HL-60 (cell line): ENCODE results near the gene CCNK.

ENCODE experiments used
- DNase-seq, 2 experiments: peaks; one replicate each; pipeline ENCODE4 v3.0.0-alpha.2; 2010 to 2020; ENCODE audit warnings: low read depth in 1 of 2, low spot score in 1 of 2
- H3K27ac ChIP-seq: fragments of 250-450 bp; sonication (Bioruptor Pico); replicated peaks from 2 replicates; pipeline ENCODE4 v1.5.1; 2020; ENCODE audit warnings: mild to moderate bottlenecking, moderate library complexity
- H3K27me3 ChIP-seq: fragments of 250-450 bp; sonication (Bioruptor Pico); 2 replicates; pipeline ENCODE4 v1.5.1; 2021; ENCODE audit warnings: mild to moderate bottlenecking, moderate library complexity; ENCODE audit not compliant: insufficient read depth, poor library complexity, severe bottlenecking
- H3K4me3 ChIP-seq: replicated peaks from 2 replicates; pipeline ENCODE4 v1.5.1; 2011; ENCODE audit warnings: mild to moderate bottlenecking, control low read depth, low read length; ENCODE audit not compliant: insufficient read depth
- GABPA ChIP-seq: IDR thresholded peaks from 2 replicates; pipeline ENCODE4 v1.6.1; 2012; ENCODE audit warnings: low read depth
- POLR2AphosphoS5 ChIP-seq: IDR thresholded peaks from 2 replicates; pipeline ENCODE4 v1.6.1; 2012; ENCODE audit warnings: low read depth
- SPI1 ChIP-seq: IDR thresholded peaks from 2 replicates; pipeline ENCODE4 v1.6.1; 2012; ENCODE audit warnings: low read depth, mild to moderate bottlenecking, borderline replicate concordance
- TF ChIP-seq, protein P1 (sequence below): IDR thresholded peaks from 2 replicates; pipeline ENCODE4 v1.6.1; 2012; ENCODE audit warnings: low read depth; ENCODE audit not compliant: insufficient replicate concordance
- TF ChIP-seq, protein P2 (sequence below): IDR thresholded peaks from one replicate; pipeline ENCODE4 v1.5.1; 2011; ENCODE audit warnings: low read length, control low read depth, inconsistent platforms; ENCODE audit not compliant: insufficient read depth

CCNK gene

DNA sequence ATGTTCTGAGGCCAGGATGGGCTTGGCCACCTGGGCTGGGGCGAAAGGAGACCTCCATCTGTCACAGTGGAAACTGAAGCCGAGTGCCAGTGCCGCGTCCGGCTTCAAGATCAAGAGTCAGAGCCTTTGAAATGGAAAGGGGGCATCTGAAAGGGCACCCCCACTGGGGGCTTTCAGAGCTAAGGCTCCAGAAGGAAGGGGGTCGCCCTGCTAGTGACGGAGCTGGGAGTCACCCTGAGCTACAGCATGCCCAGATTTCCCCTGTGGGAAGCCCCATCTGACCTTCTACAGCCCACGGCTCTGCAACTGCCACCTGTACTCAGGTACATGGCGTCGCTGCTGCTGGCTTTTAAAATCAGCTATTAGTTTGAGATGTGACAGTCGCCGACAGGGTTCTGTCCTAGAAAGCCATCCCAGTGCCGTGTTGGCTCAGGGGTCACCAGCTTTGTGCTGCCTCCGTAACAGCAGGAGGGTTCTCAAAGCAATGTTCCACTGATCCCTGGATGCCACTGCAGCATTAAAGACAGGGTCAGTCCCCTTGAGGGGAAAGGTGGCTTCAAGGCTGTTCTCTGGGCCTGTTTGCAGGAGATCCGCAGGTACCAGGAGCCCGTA lies 31.5 kb downstream of the CCNK start:
- Histone ChIP-seq H3K4me3 (no peak overlapping the region), H3K27ac (no peak overlapping the region), H3K27me3 (no peaks in the 10 kb centered on the region)
- no peak for DNase-seq
- TF ChIP-seq GABPA (no peak), POLR2AphosphoS5 (no peak), SPI1 (no peak)
- TF ChIP-seq, protein P1, sequence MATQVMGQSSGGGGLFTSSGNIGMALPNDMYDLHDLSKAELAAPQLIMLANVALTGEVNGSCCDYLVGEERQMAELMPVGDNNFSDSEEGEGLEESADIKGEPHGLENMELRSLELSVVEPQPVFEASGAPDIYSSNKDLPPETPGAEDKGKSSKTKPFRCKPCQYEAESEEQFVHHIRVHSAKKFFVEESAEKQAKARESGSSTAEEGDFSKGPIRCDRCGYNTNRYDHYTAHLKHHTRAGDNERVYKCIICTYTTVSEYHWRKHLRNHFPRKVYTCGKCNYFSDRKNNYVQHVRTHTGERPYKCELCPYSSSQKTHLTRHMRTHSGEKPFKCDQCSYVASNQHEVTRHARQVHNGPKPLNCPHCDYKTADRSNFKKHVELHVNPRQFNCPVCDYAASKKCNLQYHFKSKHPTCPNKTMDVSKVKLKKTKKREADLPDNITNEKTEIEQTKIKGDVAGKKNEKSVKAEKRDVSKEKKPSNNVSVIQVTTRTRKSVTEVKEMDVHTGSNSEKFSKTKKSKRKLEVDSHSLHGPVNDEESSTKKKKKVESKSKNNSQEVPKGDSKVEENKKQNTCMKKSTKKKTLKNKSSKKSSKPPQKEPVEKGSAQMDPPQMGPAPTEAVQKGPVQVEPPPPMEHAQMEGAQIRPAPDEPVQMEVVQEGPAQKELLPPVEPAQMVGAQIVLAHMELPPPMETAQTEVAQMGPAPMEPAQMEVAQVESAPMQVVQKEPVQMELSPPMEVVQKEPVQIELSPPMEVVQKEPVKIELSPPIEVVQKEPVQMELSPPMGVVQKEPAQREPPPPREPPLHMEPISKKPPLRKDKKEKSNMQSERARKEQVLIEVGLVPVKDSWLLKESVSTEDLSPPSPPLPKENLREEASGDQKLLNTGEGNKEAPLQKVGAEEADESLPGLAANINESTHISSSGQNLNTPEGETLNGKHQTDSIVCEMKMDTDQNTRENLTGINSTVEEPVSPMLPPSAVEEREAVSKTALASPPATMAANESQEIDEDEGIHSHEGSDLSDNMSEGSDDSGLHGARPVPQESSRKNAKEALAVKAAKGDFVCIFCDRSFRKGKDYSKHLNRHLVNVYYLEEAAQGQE, result no peak
- TF ChIP-seq, protein P2, sequence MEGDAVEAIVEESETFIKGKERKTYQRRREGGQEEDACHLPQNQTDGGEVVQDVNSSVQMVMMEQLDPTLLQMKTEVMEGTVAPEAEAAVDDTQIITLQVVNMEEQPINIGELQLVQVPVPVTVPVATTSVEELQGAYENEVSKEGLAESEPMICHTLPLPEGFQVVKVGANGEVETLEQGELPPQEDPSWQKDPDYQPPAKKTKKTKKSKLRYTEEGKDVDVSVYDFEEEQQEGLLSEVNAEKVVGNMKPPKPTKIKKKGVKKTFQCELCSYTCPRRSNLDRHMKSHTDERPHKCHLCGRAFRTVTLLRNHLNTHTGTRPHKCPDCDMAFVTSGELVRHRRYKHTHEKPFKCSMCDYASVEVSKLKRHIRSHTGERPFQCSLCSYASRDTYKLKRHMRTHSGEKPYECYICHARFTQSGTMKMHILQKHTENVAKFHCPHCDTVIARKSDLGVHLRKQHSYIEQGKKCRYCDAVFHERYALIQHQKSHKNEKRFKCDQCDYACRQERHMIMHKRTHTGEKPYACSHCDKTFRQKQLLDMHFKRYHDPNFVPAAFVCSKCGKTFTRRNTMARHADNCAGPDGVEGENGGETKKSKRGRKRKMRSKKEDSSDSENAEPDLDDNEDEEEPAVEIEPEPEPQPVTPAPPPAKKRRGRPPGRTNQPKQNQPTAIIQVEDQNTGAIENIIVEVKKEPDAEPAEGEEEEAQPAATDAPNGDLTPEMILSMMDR, result no peak

DNA sequence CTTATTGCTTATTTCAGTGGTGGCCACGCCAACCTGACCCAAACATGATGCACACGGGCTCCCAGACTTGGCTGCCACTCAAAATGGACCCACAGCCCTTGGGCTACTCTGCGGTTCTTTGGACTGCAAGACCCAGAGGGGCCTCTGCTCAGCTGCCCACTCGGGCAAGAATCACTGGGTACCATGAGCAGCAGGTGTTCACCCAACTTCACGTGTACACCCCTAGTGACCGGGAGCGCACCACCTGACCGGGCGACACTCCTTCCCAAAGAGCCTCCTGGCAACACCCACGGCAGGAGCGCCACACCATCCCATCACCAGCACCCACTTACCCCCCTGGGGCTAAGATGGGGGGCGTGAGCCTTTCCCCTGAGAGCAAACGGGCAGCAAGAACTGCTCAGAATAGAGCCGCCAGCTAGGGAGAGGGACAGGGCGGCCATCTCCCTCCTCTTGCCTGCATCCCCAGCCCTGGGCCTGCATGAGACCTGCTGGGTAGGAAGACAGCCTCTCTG lies 32.0 kb downstream of the CCNK start:
- no peaks in the 10 kb centered on the region for H3K27me3 ChIP-seq
- H3K4me3 ChIP-seq, result no peak overlapping the region
- no peak for DNase-seq
- H3K27ac ChIP-seq, result no peak overlapping the region
- TF ChIP-seq SPI1, result no peak
- no peak for TF ChIP-seq POLR2AphosphoS5
- TF ChIP-seq GABPA, result no peak
- TF ChIP-seq, protein P2, result no peak
- TF ChIP-seq, protein P1, result no peak

DNA sequence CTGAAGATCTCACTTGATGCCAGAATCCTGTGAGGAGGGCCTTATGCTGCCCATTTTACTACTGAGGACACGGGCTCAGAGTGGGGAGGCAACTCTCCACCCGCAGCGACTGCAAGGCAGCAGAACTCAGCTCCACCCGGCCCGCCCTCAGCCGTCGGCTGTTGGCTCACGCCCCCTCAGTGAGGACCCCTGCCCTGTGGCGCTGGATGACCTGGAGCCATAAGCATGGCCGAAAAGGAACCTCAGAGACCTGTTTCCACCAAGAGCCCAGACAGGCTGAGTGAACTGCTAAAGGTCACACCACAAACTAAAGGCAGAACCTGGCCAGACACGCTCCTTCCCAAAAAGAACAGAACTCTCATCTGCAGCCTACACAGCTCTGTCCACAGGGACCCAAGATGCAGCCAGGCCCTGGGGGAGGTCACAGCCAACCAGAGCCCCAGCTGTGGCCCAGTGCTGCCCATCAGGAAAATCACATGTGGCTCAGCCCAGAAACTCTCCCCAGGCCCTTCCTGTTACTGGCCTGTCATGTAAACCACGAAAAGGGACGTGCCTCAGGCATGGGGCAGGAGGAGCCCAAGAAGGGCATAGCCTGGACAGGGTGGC lies 32.8 kb downstream of the CCNK start:
- TF ChIP-seq, protein P1, result no peak
- TF ChIP-seq SPI1 (no peak), POLR2AphosphoS5 (no peak), GABPA (no peak)
- TF ChIP-seq, protein P2, result no peak
- no peak overlapping the region for H3K4me3 ChIP-seq
- DNase-seq, result no peak
- no peak overlapping the region for H3K27ac ChIP-seq
- no peaks in the 10 kb centered on the region for H3K27me3 ChIP-seq
